ENCODE measurements around the gene ZNF335.

ZNF335 gene

DNA sequence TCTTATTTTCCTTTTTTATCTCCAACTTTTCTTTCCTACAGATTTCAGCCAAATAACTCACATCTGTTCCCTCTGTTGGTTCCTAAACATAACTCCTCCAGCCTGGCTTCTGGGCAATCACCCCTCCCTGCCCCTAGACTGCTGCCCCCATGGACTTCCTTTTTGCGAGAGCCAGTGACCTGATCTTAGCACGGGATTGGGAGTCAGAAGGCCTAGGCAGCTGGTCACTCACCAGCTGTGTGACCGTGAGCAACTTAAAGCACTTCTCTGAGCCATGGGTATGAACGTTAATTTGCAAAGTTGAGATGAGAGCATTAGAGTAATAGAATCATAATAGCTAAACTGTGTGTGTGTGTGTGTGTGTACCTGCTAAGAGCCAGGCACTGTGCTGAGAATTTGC is 32.2 kb upstream of the ZNF335 start:
- H3K79me1 ChIP-seq (replicated peaks; ENCODE audit: low read length, poor library complexity, severe bottlenecking), result no peaks in the 10 kb centered on the region
- H3K18ac ChIP-seq (ENCODE audit: low read depth in 1 of 2, low read length in 2 of 2), result no peak overlapping the region
- H2BK15ac ChIP-seq (ENCODE audit: low read depth, poor library complexity, severe bottlenecking), result no peak overlapping the region
- no peak overlapping the region for H3K27ac ChIP-seq (ENCODE audit: low read length, poor library complexity, severe bottlenecking)
- no peak overlapping the region for H3K23ac ChIP-seq (ENCODE audit: low read length in 2 of 2)
- no peak overlapping the region for H3K4ac ChIP-seq (ENCODE audit: low read depth in 1 of 2, low read length in 2 of 2)
- H2AK5ac ChIP-seq (ENCODE audit: low read length, severe bottlenecking), result no peak overlapping the region
- peaks cover 2% of the 10 kb centered on the region for H3K4me1 ChIP-seq (ENCODE audit: control insufficient read depth, insufficient read depth, low read depth, low read length)
- no peak overlapping the region for H3K4me2 ChIP-seq (ENCODE audit: low read length, poor library complexity, severe bottlenecking)
- H3K4me3 ChIP-seq (ENCODE audit: insufficient read depth in 1 of 2, low read depth in 1 of 2, low read length in 2 of 2), result no peak overlapping the region
- no peak for DNase-seq
- H4K8ac ChIP-seq (ENCODE audit: low read length), result no peak overlapping the region
- no peak overlapping the region for H3K9ac ChIP-seq (ENCODE audit: low read length)
- H3K27me3 ChIP-seq (ENCODE audit: control insufficient read depth in 1 of 2, insufficient read depth in 1 of 2, low read length in 2 of 2), result peaks cover 55 to 77% of the 10 kb centered on the region in 2 experiments
- H2BK120ac ChIP-seq (ENCODE audit: low read depth, low read length), result no peak overlapping the region
- H2BK5ac ChIP-seq (ENCODE audit: low read depth, low read length, poor library complexity, severe bottlenecking), result no peak overlapping the region
- H4K91ac ChIP-seq (ENCODE audit: low read length), result no peak overlapping the region
- H2AFZ ChIP-seq (ENCODE audit: low read depth, low read length), result no peak overlapping the region
- no peaks in the 10 kb centered on the region for H3K36me3 ChIP-seq (ENCODE audit: control insufficient read depth in 1 of 2, insufficient read depth in 2 of 2, low read depth in 1 of 2, low read length in 2 of 2)
- WGBS, result 38% methylated on average over 3 of the region's 4 CpGs
- no peak overlapping the region for H3K14ac ChIP-seq (ENCODE audit: low read length in 2 of 2)
- H2BK12ac ChIP-seq (ENCODE audit: low read length in 2 of 2), result no peak overlapping the region
- no peaks in the 10 kb centered on the region for H3K9me3 ChIP-seq (ENCODE audit: control insufficient read depth, low read length)

DNA sequence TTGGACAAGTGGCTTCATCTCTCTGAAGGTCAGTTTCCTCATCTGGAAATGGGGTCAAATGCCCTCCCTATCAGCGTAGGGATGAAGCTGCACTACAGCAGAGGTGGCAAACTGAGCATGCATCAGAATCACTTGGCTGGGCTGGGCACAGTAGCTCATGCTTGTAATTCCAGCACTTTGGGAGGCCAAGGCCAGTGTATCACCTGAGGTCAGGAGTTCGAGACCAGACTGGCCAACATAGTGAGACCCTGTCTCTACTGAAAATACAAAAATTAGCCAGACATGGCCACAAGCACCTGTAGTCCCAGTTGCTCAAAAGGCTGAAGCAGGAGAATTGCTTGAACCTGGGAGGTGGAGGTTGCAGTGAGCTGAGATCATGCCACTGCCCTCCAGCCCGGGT is 30.0 kb upstream of the ZNF335 start:
- Histone ChIP-seq H2AFZ (ENCODE audit: low read depth, low read length) (no peak overlapping the region), H2BK120ac (ENCODE audit: low read depth, low read length) (no peak overlapping the region), H2BK15ac (ENCODE audit: low read depth, poor library complexity, severe bottlenecking) (no peak overlapping the region), H3K27me3 (ENCODE audit: control insufficient read depth in 1 of 2, insufficient read depth in 1 of 2, low read length in 2 of 2) (peaks cover 58 to 78% of the 10 kb centered on the region in 2 experiments), H2BK12ac (ENCODE audit: low read length in 2 of 2) (no peak overlapping the region), H4K8ac (ENCODE audit: low read length) (no peak overlapping the region), H3K27ac (ENCODE audit: low read length, poor library complexity, severe bottlenecking) (no peak overlapping the region), H3K9ac (ENCODE audit: low read length) (no peak overlapping the region), H3K4me2 (ENCODE audit: low read length, poor library complexity, severe bottlenecking) (no peak overlapping the region), H4K91ac (ENCODE audit: low read length) (no peak overlapping the region), H3K4me3 (ENCODE audit: insufficient read depth in 1 of 2, low read depth in 1 of 2, low read length in 2 of 2) (no peak overlapping the region), H3K4me1 (ENCODE audit: control insufficient read depth, insufficient read depth, low read depth, low read length) (no peaks in the 10 kb centered on the region), H3K14ac (ENCODE audit: low read length in 2 of 2) (no peak overlapping the region), H3K79me1 (replicated peaks; ENCODE audit: low read length, poor library complexity, severe bottlenecking) (no peaks in the 10 kb centered on the region), H2BK5ac (ENCODE audit: low read depth, low read length, poor library complexity, severe bottlenecking) (no peak overlapping the region), H3K9me3 (ENCODE audit: control insufficient read depth, low read length) (no peaks in the 10 kb centered on the region), H3K18ac (ENCODE audit: low read depth in 1 of 2, low read length in 2 of 2) (no peak overlapping the region), H2AK5ac (ENCODE audit: low read length, severe bottlenecking) (no peak overlapping the region), H3K23ac (ENCODE audit: low read length in 2 of 2) (no peak overlapping the region), H3K4ac (ENCODE audit: low read depth in 1 of 2, low read length in 2 of 2) (no peak overlapping the region), H3K36me3 (ENCODE audit: control insufficient read depth in 1 of 2, insufficient read depth in 2 of 2, low read depth in 1 of 2, low read length in 2 of 2) (no peaks in the 10 kb centered on the region)
- WGBS, result 78% methylated on average over 3 of the region's 3 CpGs
- no peak for DNase-seq

DNA sequence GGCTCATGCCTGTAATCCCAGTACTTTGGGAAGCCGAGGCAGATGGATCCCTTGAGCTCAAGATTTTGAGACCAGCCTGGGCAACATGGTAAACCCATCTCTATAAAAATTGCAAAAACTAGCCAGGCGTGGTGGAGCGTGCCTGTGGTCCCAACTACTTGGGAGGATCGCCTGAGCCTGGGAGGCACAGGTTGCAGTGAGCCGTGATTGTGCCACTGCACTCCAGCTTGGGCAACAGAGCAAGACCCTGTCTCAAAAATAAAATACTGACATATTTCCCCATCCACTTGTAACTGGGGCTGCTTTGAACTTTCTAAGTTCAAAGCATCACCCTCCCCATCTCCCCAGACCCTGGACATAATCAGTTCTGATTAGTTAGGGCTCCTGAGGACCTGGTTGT is 29.5 kb upstream of the ZNF335 start:
- no peak overlapping the region for H2AK5ac ChIP-seq (ENCODE audit: low read length, severe bottlenecking)

DNA sequence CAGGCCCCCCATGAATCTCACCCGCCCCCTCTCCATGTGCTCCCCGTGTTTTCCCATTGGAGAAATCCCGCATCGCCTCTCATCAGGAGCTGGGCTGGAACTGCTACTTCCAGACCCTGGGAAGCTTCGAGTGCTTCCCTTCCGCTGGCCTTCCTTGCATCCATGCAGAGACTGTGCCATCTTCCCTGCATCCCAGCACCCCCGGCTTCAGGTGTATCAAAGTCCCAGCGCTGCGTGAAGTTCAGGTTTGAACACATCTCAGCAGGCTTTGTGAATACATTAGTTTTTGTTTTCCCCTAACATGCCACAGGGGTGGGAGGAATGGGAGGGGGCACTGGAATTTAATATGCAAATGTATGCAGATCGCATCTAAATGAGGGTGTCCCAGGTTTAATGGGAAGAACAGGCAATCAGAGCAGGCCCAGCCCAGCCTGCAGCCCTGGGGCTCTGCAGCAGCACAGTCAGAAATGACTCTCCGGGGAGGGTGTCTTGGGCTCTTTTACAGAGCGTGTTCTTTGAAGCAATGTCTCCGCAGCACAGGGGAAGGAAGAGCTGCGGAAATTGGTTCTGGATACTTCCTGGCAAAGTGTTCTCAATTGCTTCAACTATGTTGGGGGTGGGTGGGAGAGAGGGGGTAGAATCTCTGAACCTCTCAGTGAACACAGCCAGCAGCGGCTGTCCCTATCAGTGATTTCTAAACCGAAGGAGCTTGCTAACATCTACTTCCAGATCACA is 28.4 kb upstream of the ZNF335 start:
- Histone ChIP-seq H3K9me3 (ENCODE audit: control insufficient read depth, low read length) (no peaks in the 10 kb centered on the region), H3K23ac (ENCODE audit: low read length in 2 of 2) (no peak overlapping the region), H2BK12ac (ENCODE audit: low read length in 2 of 2) (no peak overlapping the region), H3K18ac (ENCODE audit: low read depth in 1 of 2, low read length in 2 of 2) (no peak overlapping the region), H2BK5ac (ENCODE audit: low read depth, low read length, poor library complexity, severe bottlenecking) (no peak overlapping the region), H2BK15ac (ENCODE audit: low read depth, poor library complexity, severe bottlenecking) (no peak overlapping the region), H4K91ac (ENCODE audit: low read length) (no peak overlapping the region), H3K14ac (ENCODE audit: low read length in 2 of 2) (no peak overlapping the region), H3K27me3 (ENCODE audit: control insufficient read depth in 1 of 2, insufficient read depth in 1 of 2, low read length in 2 of 2) (peaks cover 57 to 71% of the 10 kb centered on the region in 2 experiments), H3K4me3 (ENCODE audit: insufficient read depth in 1 of 2, low read depth in 1 of 2, low read length in 2 of 2) (no peak overlapping the region), H3K4ac (ENCODE audit: low read depth in 1 of 2, low read length in 2 of 2) (no peak overlapping the region), H2AFZ (ENCODE audit: low read depth, low read length) (no peak overlapping the region), H4K8ac (ENCODE audit: low read length) (no peak overlapping the region), H2BK120ac (ENCODE audit: low read depth, low read length) (no peak overlapping the region), H3K9ac (ENCODE audit: low read length) (no peak overlapping the region), H3K36me3 (ENCODE audit: control insufficient read depth in 1 of 2, insufficient read depth in 2 of 2, low read depth in 1 of 2, low read length in 2 of 2) (no peaks in the 10 kb centered on the region), H3K4me2 (ENCODE audit: low read length, poor library complexity, severe bottlenecking) (no peak overlapping the region), H2AK5ac (ENCODE audit: low read length, severe bottlenecking) (no peak overlapping the region), H3K79me1 (replicated peaks; ENCODE audit: low read length, poor library complexity, severe bottlenecking) (no peaks in the 10 kb centered on the region), H3K4me1 (ENCODE audit: control insufficient read depth, insufficient read depth, low read depth, low read length) (no peaks in the 10 kb centered on the region), H3K27ac (ENCODE audit: low read length, poor library complexity, severe bottlenecking) (no peak overlapping the region)
- 56% methylated on average over 16 of the region's 16 CpGs for WGBS
- no peak for DNase-seq

More for the DNA sequence above, 29.5 kb upstream of the ZNF335 start:
- H3K18ac ChIP-seq (ENCODE audit: low read depth in 1 of 2, low read length in 2 of 2), result no peak overlapping the region
- 90% methylated on average over 5 of the region's 5 CpGs for WGBS
- no peak overlapping the region for H3K27ac ChIP-seq (ENCODE audit: low read length, poor library complexity, severe bottlenecking)
- no peaks in the 10 kb centered on the region for H3K4me1 ChIP-seq (ENCODE audit: control insufficient read depth, insufficient read depth, low read depth, low read length)
- H2BK120ac ChIP-seq (ENCODE audit: low read depth, low read length), result no peak overlapping the region
- H3K4ac ChIP-seq (ENCODE audit: low read depth in 1 of 2, low read length in 2 of 2), result no peak overlapping the region
- DNase-seq, result no peak
- no peak overlapping the region for H3K9ac ChIP-seq (ENCODE audit: low read length)
- H3K36me3 ChIP-seq (ENCODE audit: control insufficient read depth in 1 of 2, insufficient read depth in 2 of 2, low read depth in 1 of 2, low read length in 2 of 2), result no peaks in the 10 kb centered on the region
- no peak overlapping the region for H2BK15ac ChIP-seq (ENCODE audit: low read depth, poor library complexity, severe bottlenecking)
- peaks cover 63 to 78% of the 10 kb centered on the region in 2 experiments for H3K27me3 ChIP-seq (ENCODE audit: control insufficient read depth in 1 of 2, insufficient read depth in 1 of 2, low read length in 2 of 2)
- no peak overlapping the region for H3K4me3 ChIP-seq (ENCODE audit: insufficient read depth in 1 of 2, low read depth in 1 of 2, low read length in 2 of 2)
- no peak overlapping the region for H4K91ac ChIP-seq (ENCODE audit: low read length)
- H2BK12ac ChIP-seq (ENCODE audit: low read length in 2 of 2), result no peak overlapping the region
- H3K14ac ChIP-seq (ENCODE audit: low read length in 2 of 2), result no peak overlapping the region
- H4K8ac ChIP-seq (ENCODE audit: low read length), result no peak overlapping the region
- H3K4me2 ChIP-seq (ENCODE audit: low read length, poor library complexity, severe bottlenecking), result no peak overlapping the region
- no peaks in the 10 kb centered on the region for H3K9me3 ChIP-seq (ENCODE audit: control insufficient read depth, low read length)
- no peak overlapping the region for H3K23ac ChIP-seq (ENCODE audit: low read length in 2 of 2)
- no peak overlapping the region for H2AFZ ChIP-seq (ENCODE audit: low read depth, low read length)
- H2BK5ac ChIP-seq (ENCODE audit: low read depth, low read length, poor library complexity, severe bottlenecking), result no peak overlapping the region
- H3K79me1 ChIP-seq (replicated peaks; ENCODE audit: low read length, poor library complexity, severe bottlenecking), result no peaks in the 10 kb centered on the region
